Right atrium auricular region (tissue), 2 donors: ENCODE data around the gene HS3ST5. TPM values are rescaled to one million over a fixed set of nuclear protein-coding genes. Genes with fewer than 3 reads are reported as not detected.
"Not testable (repeated sequence)": the region's sequence is repeated elsewhere in the genome, so short reads cannot be mapped to it uniquely, and the experiment has no call there.

Experiments
- DNase-seq: peaks from one replicate; pipeline ENCODE4 v3.0.0-alpha.2; 2019; ENCODE audit warnings: low spot score
- H3K27ac ChIP-seq, 2 donors: fragments of 200-600 bp; sonication (generic); 1 replicate in 1 of 2; 2 replicates in 1 of 2; pipeline ENCODE4 v1.5.1; 2016 to 2019
- H3K27me3 ChIP-seq, 2 donors: fragments of 200-600 bp; sonication (generic); one replicate each; pipeline versions ENCODE4 v1.5.1 to v1.6.0; 2017 to 2019
- H3K36me3 ChIP-seq: fragments of 200-600 bp; sonication (generic); one replicate; pipeline ENCODE4 v1.5.1; 2016
- H3K4me1 ChIP-seq, 2 donors: fragments of 200-600 bp; sonication (generic); one replicate each; pipeline versions ENCODE4 v1.5.1 to v1.6.0; 2017 to 2019
- H3K4me3 ChIP-seq, 2 donors: fragments of 200-600 bp; sonication (generic); 1 replicate in 1 of 2; 2 replicates in 1 of 2; pipeline ENCODE4 v1.5.1; 2017 to 2019; ENCODE audit warnings: mild to moderate bottlenecking in 1 of 2, moderate library complexity in 1 of 2
- H3K9me3 ChIP-seq, 2 donors: fragments of 200-600 bp; sonication (generic); one replicate each; pipeline ENCODE4 v1.5.1; 2019
- CTCF ChIP-seq, 2 donors: fragments of 200-600 bp; sonication (generic); IDR thresholded peaks; one replicate each; pipeline ENCODE4 v1.5.1; 2019; ENCODE audit warnings: antibody characterized with exemption in 2 of 2
- total RNA-seq, 2 donors: library from RNA; depleted of rRNA; stranded (reverse); fragments of >200 nt; gene quantifications; one replicate each; pipeline ENCODE4 v1.1.0, GENCODE V29; 2016

HS3ST5 gene
- total RNA-seq, 2 donors from 2014 or later, result not detected

- H3K4me3 ChIP-seq, result no peak overlapping the region
- DNase-seq, result no peak
Observed at GRCh38 chr6:114081730-114082129, 261.1 kb downstream of the HS3ST5 start.

GRCh38 chr6:114080891-114081510 is 261.8 kb downstream of the HS3ST5 start:
- no peak for DNase-seq
- H3K36me3 ChIP-seq, result no peaks in the 10 kb centered on the region

More at GRCh38 chr6:114081730-114082129, 261.1 kb downstream of the HS3ST5 start:
- no peaks in the 10 kb centered on the region for H3K9me3 ChIP-seq
- no peak overlapping the region for H3K27ac ChIP-seq
- no peaks in the 10 kb centered on the region for H3K27me3 ChIP-seq
- no peaks in the 10 kb centered on the region for H3K4me1 ChIP-seq
- no peak for TF ChIP-seq CTCF (IDR thresholded peaks at IDR 0.05)
- no peaks in the 10 kb centered on the region for H3K36me3 ChIP-seq

GRCh38 chr6:114080410-114080809 is 262.4 kb downstream of the HS3ST5 start:
- H3K4me3 ChIP-seq, H3K27ac ChIP-seq, H3K36me3 ChIP-seq, H3K9me3 ChIP-seq, DNase-seq, H3K4me1 ChIP-seq, H3K27me3 ChIP-seq: not testable (repeated sequence)

More at GRCh38 chr6:114080891-114081510, 261.8 kb downstream of the HS3ST5 start:
- Histone ChIP-seq H3K4me3 (no peak overlapping the region), H3K27me3 (no peaks in the 10 kb centered on the region), H3K9me3 (no peaks in the 10 kb centered on the region), H3K4me1 (no peaks in the 10 kb centered on the region), H3K27ac (no peak overlapping the region)
- TF ChIP-seq CTCF (IDR thresholded peaks at IDR 0.05), result no peak

GRCh38 chr6:114075777-114076176 is 267.0 kb downstream of the HS3ST5 start:
- Histone ChIP-seq H3K27me3 (no peaks in the 10 kb centered on the region), H3K4me3 (no peak overlapping the region), H3K27ac (no peak overlapping the region), H3K9me3 (no peaks in the 10 kb centered on the region), H3K4me1 (no peaks in the 10 kb centered on the region), H3K36me3 (no peaks in the 10 kb centered on the region)
- no peak for TF ChIP-seq CTCF (IDR thresholded peaks at IDR 0.05)
- DNase-seq, result no peak

GRCh38 chr6:114075300-114075699 is 267.5 kb downstream of the HS3ST5 start:
- H3K4me3 ChIP-seq, result no peak overlapping the region
- no peak overlapping the region for H3K27ac ChIP-seq
- no peak for DNase-seq
- no peaks in the 10 kb centered on the region for H3K4me1 ChIP-seq
- no peaks in the 10 kb centered on the region for H3K9me3 ChIP-seq
- H3K36me3 ChIP-seq, result no peaks in the 10 kb centered on the region
- TF ChIP-seq CTCF (IDR thresholded peaks at IDR 0.05), result no peak
- H3K27me3 ChIP-seq, result no peaks in the 10 kb centered on the region

- no peak for DNase-seq
- TF ChIP-seq CTCF (IDR thresholded peaks at IDR 0.05), result no peak
- Histone ChIP-seq H3K27ac (no peak overlapping the region), H3K9me3 (no peaks in the 10 kb centered on the region), H3K4me1 (no peaks in the 10 kb centered on the region), H3K36me3 (no peaks in the 10 kb centered on the region), H3K4me3 (no peak overlapping the region), H3K27me3 (no peaks in the 10 kb centered on the region)
Observed at GRCh38 chr6:114068771-114069170, 274.1 kb downstream of the HS3ST5 start.
